Neural progenitor cell (in vitro differentiated cells): ENCODE results near the gene LIN28B. TPM values are rescaled to one million over a fixed set of nuclear protein-coding genes. Genes with fewer than 3 reads are reported as not detected.

Source experiments
- DNase-seq: peaks from one replicate; pipeline ENCODE4 v3.0.0-alpha.2; 2016; ENCODE audit warnings: low spot score
- H2AFZ ChIP-seq: fragments of 200-600 bp; sonication (generic); replicated peaks from 2 replicates; pipeline ENCODE4 v1.6.1; 2016; ENCODE audit warnings: antibody characterized with exemption
- H3F3A ChIP-seq: fragments of 200-600 bp; sonication (generic); 2 replicates; pipeline ENCODE4 v1.6.1; 2016; ENCODE audit warnings: antibody characterized with exemption, low read depth
- H3K27ac ChIP-seq: fragments of 200-600 bp; sonication (generic); 2 replicates; pipeline ENCODE4 v1.5.1; 2016; ENCODE audit warnings: mild to moderate bottlenecking
- H3K27me3 ChIP-seq: fragments of 200-600 bp; sonication (generic); 2 replicates; pipeline ENCODE4 v1.6.1; 2016; ENCODE audit warnings: mild to moderate bottlenecking, moderate library complexity
- H3K36me3 ChIP-seq: fragments of 200-600 bp; sonication (generic); 2 replicates; pipeline ENCODE4 v1.5.1; 2016
- H3K4me1 ChIP-seq: fragments of 200-600 bp; sonication (generic); 2 replicates; pipeline ENCODE4 v1.6.1; 2016; ENCODE audit warnings: mixed run types
- H3K4me2 ChIP-seq: fragments of 200-600 bp; sonication (generic); 2 replicates; pipeline ENCODE4 v1.6.1; 2016
- H3K4me3 ChIP-seq: fragments of 200-600 bp; sonication (generic); 2 replicates; pipeline ENCODE4 v1.5.1; 2016
- H3K79me2 ChIP-seq: fragments of 200-600 bp; sonication (generic); 2 replicates; pipeline ENCODE4 v1.6.1; 2016; ENCODE audit warnings: low read depth
- H3K9ac ChIP-seq: fragments of 200-600 bp; sonication (generic); 2 replicates; pipeline ENCODE4 v1.6.1; 2016
- H3K9me3 ChIP-seq: fragments of 200-600 bp; sonication (generic); 2 replicates; pipeline ENCODE4 v1.5.1; 2016; ENCODE audit warnings: low read depth
- H4K20me1 ChIP-seq: fragments of 200-600 bp; sonication (generic); 2 replicates; pipeline ENCODE4 v1.6.1; 2016; ENCODE audit warnings: low read depth
- H3K27ac Mint-ChIP-seq: 3 replicates; pipeline ENCODE4 v1.8.0; 2021; ENCODE audit warnings: mixed read lengths
- H3K27me3 Mint-ChIP-seq: 2 replicates; pipeline ENCODE4 v1.8.0; 2022; ENCODE audit warnings: low read depth, mild to moderate bottlenecking, inconsistent platforms, moderate library complexity, mixed read lengths; ENCODE audit not compliant: insufficient read depth
- H3K36me3 Mint-ChIP-seq: 3 replicates; pipeline ENCODE4 v1.8.0; 2021; ENCODE audit warnings: mixed read lengths
- H3K4me1 Mint-ChIP-seq: 3 replicates; pipeline ENCODE4 v1.8.0; 2021; ENCODE audit warnings: mixed read lengths
- H3K4me3 Mint-ChIP-seq: 3 replicates; pipeline ENCODE4 v1.8.0; 2021; ENCODE audit warnings: mild to moderate bottlenecking, moderate library complexity, mixed read lengths
- H3K9me3 Mint-ChIP-seq: 3 replicates; pipeline ENCODE4 v1.8.0; 2020; ENCODE audit warnings: mixed read lengths
- CTCF ChIP-seq: fragments of 200-600 bp; sonication (generic); IDR thresholded peaks from 2 replicates; pipeline ENCODE4 v1.5.1; 2017; ENCODE audit warnings: antibody characterized with exemption, mild to moderate bottlenecking
- EZH2 ChIP-seq: fragments of 200-600 bp; sonication (generic); IDR thresholded peaks from 2 replicates; pipeline ENCODE4 v1.6.1; 2017; ENCODE audit warnings: antibody characterized with exemption, mild to moderate bottlenecking, moderate library complexity
- EZH2phosphoT487 ChIP-seq: fragments of 200-600 bp; sonication (generic); IDR thresholded peaks from 2 replicates; pipeline ENCODE4 v1.6.1; 2017; ENCODE audit warnings: antibody characterized with exemption
- total RNA-seq: library from RNA; depleted of rRNA; stranded (reverse); fragments of >200 nt; gene quantifications from 2 replicates; pipeline ENCODE4 v1.2.3, GENCODE V29; 2015; ENCODE audit warnings: low replicate concordance

The LIN28B gene
- total RNA-seq, 1 donor from 2014 or later: 165 TPM

- Histone ChIP-seq H3K27ac (no peak overlapping the region), H2AFZ (no peak overlapping the region), H3K4me2 (no peak overlapping the region), H4K20me1 (no peaks in the 10 kb centered on the region), H3K4me1 (no peaks in the 10 kb centered on the region), H3K36me3 (peaks cover 7% of the 10 kb centered on the region), H3K9me3 (no peaks in the 10 kb centered on the region), H3K9ac (no peak overlapping the region), H3K27me3 (no peaks in the 10 kb centered on the region), H3K4me3 (no peak overlapping the region), H3F3A (peaks cover 22% of the 10 kb centered on the region), H3K79me2 (no peaks in the 10 kb centered on the region)
- H3K9me3 Mint-ChIP-seq: no peaks in the 10 kb centered on the region
- peaks cover 5% of the 10 kb centered on the region for H3K27me3 Mint-ChIP-seq
- no peak overlapping the region for H3K27ac Mint-ChIP-seq
- peak; percentile 63 for DNase-seq
- no peak overlapping the region for H3K4me3 Mint-ChIP-seq
- peaks cover 25% of the 10 kb centered on the region for H3K4me1 Mint-ChIP-seq
- TF ChIP-seq CTCF (peak; percentile 94), EZH2phosphoT487 (no peak), EZH2 (no peak)
- H3K36me3 Mint-ChIP-seq: peaks cover 5% of the 10 kb centered on the region
These were observed 130.8 kb downstream of the LIN28B start for GRCh38 chr6:105087571-105088211.

- no peak overlapping the region for H3K4me2 ChIP-seq
- no peak overlapping the region for H3K27ac ChIP-seq
- no peak overlapping the region for H3K4me3 ChIP-seq
- Mint-ChIP-seq H3K4me3 (no peak overlapping the region), H3K36me3 (no peaks in the 10 kb centered on the region), H3K27ac (no peak overlapping the region), H3K27me3 (peaks cover 8% of the 10 kb centered on the region), H3K9me3 (no peaks in the 10 kb centered on the region), H3K4me1 (peaks cover 17% of the 10 kb centered on the region)
- H4K20me1 ChIP-seq: no peaks in the 10 kb centered on the region
- no peaks in the 10 kb centered on the region for H3K27me3 ChIP-seq
- H3K79me2 ChIP-seq: no peaks in the 10 kb centered on the region
- DNase-seq: peak; percentile 14
- H3K4me1 ChIP-seq: no peaks in the 10 kb centered on the region
- TF ChIP-seq EZH2 (no peak), CTCF (no peak), EZH2phosphoT487 (no peak)
- no peaks in the 10 kb centered on the region for H3K9me3 ChIP-seq
- H3F3A ChIP-seq: peaks cover 11% of the 10 kb centered on the region
- no peak overlapping the region for H3K9ac ChIP-seq
- no peaks in the 10 kb centered on the region for H3K36me3 ChIP-seq
- H2AFZ ChIP-seq: no peak overlapping the region
These were observed 134.4 kb downstream of the LIN28B start for GRCh38 chr6:105091140-105091829.

- Mint-ChIP-seq H3K27ac (no peak overlapping the region), H3K27me3 (peaks cover 3% of the 10 kb centered on the region), H3K36me3 (peaks cover 1% of the 10 kb centered on the region), H3K4me1 (peaks cover 6% of the 10 kb centered on the region), H3K9me3 (no peaks in the 10 kb centered on the region), H3K4me3 (no peak overlapping the region)
- Histone ChIP-seq H3K27me3 (no peaks in the 10 kb centered on the region), H3K4me3 (no peak overlapping the region), H3K4me1 (no peaks in the 10 kb centered on the region), H3K9me3 (no peaks in the 10 kb centered on the region), H3K36me3 (no peaks in the 10 kb centered on the region), H3K27ac (no peak overlapping the region), H2AFZ (no peak overlapping the region), H3F3A (no peaks in the 10 kb centered on the region), H3K9ac (no peak overlapping the region), H3K4me2 (no peak overlapping the region), H4K20me1 (no peaks in the 10 kb centered on the region), H3K79me2 (no peaks in the 10 kb centered on the region)
- DNase-seq: no peak
- TF ChIP-seq EZH2 (no peak), CTCF (peak; percentile 13)
These were observed 137.3 kb downstream of the LIN28B start for GRCh38 chr6:105094133-105094640.
